ENCODE measurements around the gene PER1. TPM values are rescaled to one million over a fixed set of nuclear protein-coding genes. Genes with fewer than 3 reads are reported as not detected.

Gene PER1
- total and polyA plus RNA-seq, 2 of the 13 experiments (the other 11 are each of a cell fraction or from before 2014, with no cell fraction given): 2.6 to 3.6 TPM

GRCh38 chr17:8152112-8152775, at the start of gene PER1 (continued):
- TF ChIP-seq MAFG (CRISPR knock-in tag; IDR thresholded peaks at IDR 0.05) (no peak), NR2F2 (IDR thresholded peaks at IDR 0.05; ENCODE audit: borderline replicate concordance, low read depth) (0 out of 2 replicates have a peak, but pooled peaks have one; percentile 49), ZNF224 (CRISPR knock-in tag; IDR thresholded peaks at IDR 0.05) (no peak), STAT5B (CRISPR knock-in tag; IDR thresholded peaks at IDR 0.05) (no peak), TP53 (CRISPR knock-in tag; conservative IDR thresholded peaks at IDR 0.05) (no peak), NCOA2 (CRISPR knock-in tag; IDR thresholded peaks at IDR 0.05) (no peak), ZNF558 (CRISPR knock-in tag; IDR thresholded peaks at IDR 0.05; ENCODE audit: borderline replicate concordance) (no peak), ZMAT5 (CRISPR knock-in tag; IDR thresholded peaks at IDR 0.05; ENCODE audit: borderline replicate concordance, low read depth) (no peak), HOXA5 (CRISPR knock-in tag; IDR thresholded peaks at IDR 0.05) (no peak), ZNF44 (CRISPR knock-in tag; IDR thresholded peaks at IDR 0.05) (no peak), SOX6 (IDR thresholded peaks at IDR 0.05) (no peak), SOX6 (CRISPR knock-in tag; IDR thresholded peaks at IDR 0.05) (peak; percentile 75), ZNF282 (IDR thresholded peaks at IDR 0.05; ENCODE audit: partially characterized antibody) (no peak), ZZZ3 (CRISPR knock-in tag; IDR thresholded peaks at IDR 0.05; ENCODE audit: borderline replicate concordance) (no peak), RAD21 (CRISPR knock-in tag; IDR thresholded peaks at IDR 0.05) (no peak), EZH2 (conservative IDR thresholded peaks at IDR 0.05; ENCODE audit: low read depth, low read length) (no peak), ZNF777 (CRISPR knock-in tag; IDR thresholded peaks at IDR 0.05) (no peak), CENPBD1 (CRISPR knock-in tag; IDR thresholded peaks at IDR 0.05; ENCODE audit: borderline replicate concordance, low read depth) (no peak), ZMYM4 (CRISPR knock-in tag; IDR thresholded peaks at IDR 0.05) (no peak), ZNF225 (CRISPR knock-in tag; IDR thresholded peaks at IDR 0.05) (no peak), HNF4A (CRISPR knock-in tag; IDR thresholded peaks at IDR 0.05) (peak; percentile 34), ZNF564 (CRISPR knock-in tag; IDR thresholded peaks at IDR 0.05) (no peak)
- TF ChIP-seq, protein P1, sequence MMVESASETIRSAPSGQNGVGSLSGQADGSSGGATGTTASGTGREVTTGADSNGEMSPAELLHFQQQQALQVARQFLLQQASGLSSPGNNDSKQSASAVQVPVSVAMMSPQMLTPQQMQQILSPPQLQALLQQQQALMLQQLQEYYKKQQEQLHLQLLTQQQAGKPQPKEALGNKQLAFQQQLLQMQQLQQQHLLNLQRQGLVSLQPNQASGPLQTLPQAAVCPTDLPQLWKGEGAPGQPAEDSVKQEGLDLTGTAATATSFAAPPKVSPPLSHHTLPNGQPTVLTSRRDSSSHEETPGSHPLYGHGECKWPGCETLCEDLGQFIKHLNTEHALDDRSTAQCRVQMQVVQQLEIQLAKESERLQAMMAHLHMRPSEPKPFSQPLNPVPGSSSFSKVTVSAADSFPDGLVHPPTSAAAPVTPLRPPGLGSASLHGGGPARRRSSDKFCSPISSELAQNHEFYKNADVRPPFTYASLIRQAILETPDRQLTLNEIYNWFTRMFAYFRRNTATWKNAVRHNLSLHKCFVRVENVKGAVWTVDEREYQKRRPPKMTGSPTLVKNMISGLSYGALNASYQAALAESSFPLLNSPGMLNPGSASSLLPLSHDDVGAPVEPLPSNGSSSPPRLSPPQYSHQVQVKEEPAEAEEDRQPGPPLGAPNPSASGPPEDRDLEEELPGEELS (CRISPR knock-in tag; IDR thresholded peaks at IDR 0.05): no peak
- TF ChIP-seq, protein P2, sequence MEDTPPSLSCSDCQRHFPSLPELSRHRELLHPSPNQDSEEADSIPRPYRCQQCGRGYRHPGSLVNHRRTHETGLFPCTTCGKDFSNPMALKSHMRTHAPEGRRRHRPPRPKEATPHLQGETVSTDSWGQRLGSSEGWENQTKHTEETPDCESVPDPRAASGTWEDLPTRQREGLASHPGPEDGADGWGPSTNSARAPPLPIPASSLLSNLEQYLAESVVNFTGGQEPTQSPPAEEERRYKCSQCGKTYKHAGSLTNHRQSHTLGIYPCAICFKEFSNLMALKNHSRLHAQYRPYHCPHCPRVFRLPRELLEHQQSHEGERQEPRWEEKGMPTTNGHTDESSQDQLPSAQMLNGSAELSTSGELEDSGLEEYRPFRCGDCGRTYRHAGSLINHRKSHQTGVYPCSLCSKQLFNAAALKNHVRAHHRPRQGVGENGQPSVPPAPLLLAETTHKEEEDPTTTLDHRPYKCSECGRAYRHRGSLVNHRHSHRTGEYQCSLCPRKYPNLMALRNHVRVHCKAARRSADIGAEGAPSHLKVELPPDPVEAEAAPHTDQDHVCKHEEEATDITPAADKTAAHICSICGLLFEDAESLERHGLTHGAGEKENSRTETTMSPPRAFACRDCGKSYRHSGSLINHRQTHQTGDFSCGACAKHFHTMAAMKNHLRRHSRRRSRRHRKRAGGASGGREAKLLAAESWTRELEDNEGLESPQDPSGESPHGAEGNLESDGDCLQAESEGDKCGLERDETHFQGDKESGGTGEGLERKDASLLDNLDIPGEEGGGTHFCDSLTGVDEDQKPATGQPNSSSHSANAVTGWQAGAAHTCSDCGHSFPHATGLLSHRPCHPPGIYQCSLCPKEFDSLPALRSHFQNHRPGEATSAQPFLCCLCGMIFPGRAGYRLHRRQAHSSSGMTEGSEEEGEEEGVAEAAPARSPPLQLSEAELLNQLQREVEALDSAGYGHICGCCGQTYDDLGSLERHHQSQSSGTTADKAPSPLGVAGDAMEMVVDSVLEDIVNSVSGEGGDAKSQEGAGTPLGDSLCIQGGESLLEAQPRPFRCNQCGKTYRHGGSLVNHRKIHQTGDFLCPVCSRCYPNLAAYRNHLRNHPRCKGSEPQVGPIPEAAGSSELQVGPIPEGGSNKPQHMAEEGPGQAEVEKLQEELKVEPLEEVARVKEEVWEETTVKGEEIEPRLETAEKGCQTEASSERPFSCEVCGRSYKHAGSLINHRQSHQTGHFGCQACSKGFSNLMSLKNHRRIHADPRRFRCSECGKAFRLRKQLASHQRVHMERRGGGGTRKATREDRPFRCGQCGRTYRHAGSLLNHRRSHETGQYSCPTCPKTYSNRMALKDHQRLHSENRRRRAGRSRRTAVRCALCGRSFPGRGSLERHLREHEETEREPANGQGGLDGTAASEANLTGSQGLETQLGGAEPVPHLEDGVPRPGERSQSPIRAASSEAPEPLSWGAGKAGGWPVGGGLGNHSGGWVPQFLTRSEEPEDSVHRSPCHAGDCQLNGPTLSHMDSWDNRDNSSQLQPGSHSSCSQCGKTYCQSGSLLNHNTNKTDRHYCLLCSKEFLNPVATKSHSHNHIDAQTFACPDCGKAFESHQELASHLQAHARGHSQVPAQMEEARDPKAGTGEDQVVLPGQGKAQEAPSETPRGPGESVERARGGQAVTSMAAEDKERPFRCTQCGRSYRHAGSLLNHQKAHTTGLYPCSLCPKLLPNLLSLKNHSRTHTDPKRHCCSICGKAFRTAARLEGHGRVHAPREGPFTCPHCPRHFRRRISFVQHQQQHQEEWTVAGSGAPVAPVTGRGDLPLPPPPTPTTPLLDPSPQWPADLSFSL (CRISPR knock-in tag; IDR thresholded peaks at IDR 0.05): no peak

All from HepG2 (cell line).